HCT116 (cell line): ENCODE results near the gene NOLC1.

Source experiments
- CEBPB ChIP-seq: IDR thresholded peaks from 2 replicates; pipeline ENCODE4 v1.6.1; 2012; ENCODE audit warnings: low read depth
- EGR1 ChIP-seq: IDR thresholded peaks from 2 replicates; pipeline ENCODE4 v1.6.1; 2012; ENCODE audit warnings: low read depth
- EZH2 ChIP-seq: fragments of 200-600 bp; sonication (generic); IDR thresholded peaks from 2 replicates; pipeline ENCODE4 v1.6.1; 2017; ENCODE audit warnings: antibody characterized with exemption, mixed run types
- FOSL1 ChIP-seq: IDR thresholded peaks from 2 replicates; pipeline ENCODE4 v1.6.1; 2012; ENCODE audit warnings: low read depth
- JUND ChIP-seq: IDR thresholded peaks from 2 replicates; pipeline ENCODE4 v1.6.1; 2012
- POLR2A ChIP-seq: IDR thresholded peaks from 2 replicates; pipeline ENCODE4 v1.7.0; 2011; ENCODE audit warnings: borderline replicate concordance; ENCODE audit not compliant: insufficient read depth, insufficient read length; ENCODE audit errors: extremely low read depth
- POLR2AphosphoS5 ChIP-seq: IDR thresholded peaks from 2 replicates; pipeline ENCODE4 v1.6.1; 2011; ENCODE audit warnings: mild to moderate bottlenecking, low read depth, low read length, moderate library complexity
- SRF ChIP-seq: IDR thresholded peaks from 2 replicates; pipeline ENCODE4 v1.6.1; 2012; ENCODE audit warnings: low read depth
- TCF7L2 ChIP-seq: IDR thresholded peaks from 2 replicates; pipeline ENCODE4 v1.7.0; 2011; ENCODE audit warnings: borderline replicate concordance, inconsistent platforms; ENCODE audit not compliant: insufficient read depth, insufficient read length; ENCODE audit errors: extremely low read depth
- YY1 ChIP-seq: IDR thresholded peaks from 2 replicates; pipeline ENCODE4 v1.6.1; 2011; ENCODE audit warnings: low read length, low read depth, moderate library complexity, mild to moderate bottlenecking; ENCODE audit not compliant: insufficient replicate concordance; ENCODE audit errors: extremely low read depth
- ZNF274 ChIP-seq: fragments of 200-500 bp; sonication (Bioruptor generic); IDR thresholded peaks from 2 replicates; pipeline ENCODE4 v1.6.1; 2014; ENCODE audit warnings: mild to moderate bottlenecking, low read depth, low read length, inconsistent platforms
- TF ChIP-seq, protein P1 (sequence below), 3 experiments: fragments of 200-600 bp in 1 of 3; sonication (generic) in 1 of 3; IDR thresholded peaks in 2 of 3; conservative IDR thresholded peaks in 1 of 3; 2 replicates each; pipeline ENCODE4 v1.5.1; 2012 to 2017; ENCODE audit warnings: low read depth in 2 of 3, low read length in 2 of 3, antibody characterized with exemption in 1 of 3, borderline replicate concordance in 1 of 3, control low read depth in 1 of 3, mild to moderate bottlenecking in 1 of 3, mixed read lengths in 1 of 3, mixed run types in 1 of 3, moderate library complexity in 1 of 3; ENCODE audit not compliant: insufficient read depth in 1 of 3
- TF ChIP-seq, protein P2 (sequence below): IDR thresholded peaks from 2 replicates; pipeline ENCODE4 v1.6.1; 2012
- TF ChIP-seq, protein P3 (sequence below): IDR thresholded peaks from 2 replicates; pipeline ENCODE4 v1.6.1; 2012; ENCODE audit warnings: low read depth

DNA sequence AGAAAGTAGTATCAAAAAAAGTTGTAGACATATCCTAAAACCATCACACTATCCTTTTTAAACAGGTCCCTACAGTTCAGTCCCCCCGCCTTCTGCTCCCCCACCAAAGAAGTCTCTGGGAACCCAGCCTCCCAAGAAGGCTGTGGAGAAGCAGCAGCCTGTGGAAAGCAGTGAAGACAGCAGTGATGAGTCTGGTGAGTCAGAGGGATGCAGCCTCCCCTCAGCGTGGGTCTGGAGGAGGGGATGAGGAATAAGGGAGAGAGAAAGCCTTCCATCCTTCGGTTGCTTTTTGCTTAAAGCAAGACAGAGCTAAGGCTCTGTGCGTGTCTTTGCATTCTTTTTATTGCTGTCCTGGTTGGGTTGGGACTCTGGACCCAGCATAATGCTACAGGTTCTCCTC lies 7.6 kb downstream of the NOLC1 start:
- TF ChIP-seq, protein P1, sequence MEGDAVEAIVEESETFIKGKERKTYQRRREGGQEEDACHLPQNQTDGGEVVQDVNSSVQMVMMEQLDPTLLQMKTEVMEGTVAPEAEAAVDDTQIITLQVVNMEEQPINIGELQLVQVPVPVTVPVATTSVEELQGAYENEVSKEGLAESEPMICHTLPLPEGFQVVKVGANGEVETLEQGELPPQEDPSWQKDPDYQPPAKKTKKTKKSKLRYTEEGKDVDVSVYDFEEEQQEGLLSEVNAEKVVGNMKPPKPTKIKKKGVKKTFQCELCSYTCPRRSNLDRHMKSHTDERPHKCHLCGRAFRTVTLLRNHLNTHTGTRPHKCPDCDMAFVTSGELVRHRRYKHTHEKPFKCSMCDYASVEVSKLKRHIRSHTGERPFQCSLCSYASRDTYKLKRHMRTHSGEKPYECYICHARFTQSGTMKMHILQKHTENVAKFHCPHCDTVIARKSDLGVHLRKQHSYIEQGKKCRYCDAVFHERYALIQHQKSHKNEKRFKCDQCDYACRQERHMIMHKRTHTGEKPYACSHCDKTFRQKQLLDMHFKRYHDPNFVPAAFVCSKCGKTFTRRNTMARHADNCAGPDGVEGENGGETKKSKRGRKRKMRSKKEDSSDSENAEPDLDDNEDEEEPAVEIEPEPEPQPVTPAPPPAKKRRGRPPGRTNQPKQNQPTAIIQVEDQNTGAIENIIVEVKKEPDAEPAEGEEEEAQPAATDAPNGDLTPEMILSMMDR (IDR thresholded peaks at IDR 0.05 in 2 of 3, conservative IDR thresholded peaks at IDR 0.05 in 1 of 3; ENCODE audit: borderline replicate concordance in 1 of 3, insufficient read depth in 1 of 3, low read depth in 2 of 3, low read length in 2 of 3): no peak
- TF ChIP-seq, protein P2, sequence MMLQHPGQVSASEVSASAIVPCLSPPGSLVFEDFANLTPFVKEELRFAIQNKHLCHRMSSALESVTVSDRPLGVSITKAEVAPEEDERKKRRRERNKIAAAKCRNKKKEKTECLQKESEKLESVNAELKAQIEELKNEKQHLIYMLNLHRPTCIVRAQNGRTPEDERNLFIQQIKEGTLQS: no peak
- no peak for TF ChIP-seq EZH2
- no peak for TF ChIP-seq TCF7L2
- no peak for TF ChIP-seq YY1
- TF ChIP-seq, protein P3, sequence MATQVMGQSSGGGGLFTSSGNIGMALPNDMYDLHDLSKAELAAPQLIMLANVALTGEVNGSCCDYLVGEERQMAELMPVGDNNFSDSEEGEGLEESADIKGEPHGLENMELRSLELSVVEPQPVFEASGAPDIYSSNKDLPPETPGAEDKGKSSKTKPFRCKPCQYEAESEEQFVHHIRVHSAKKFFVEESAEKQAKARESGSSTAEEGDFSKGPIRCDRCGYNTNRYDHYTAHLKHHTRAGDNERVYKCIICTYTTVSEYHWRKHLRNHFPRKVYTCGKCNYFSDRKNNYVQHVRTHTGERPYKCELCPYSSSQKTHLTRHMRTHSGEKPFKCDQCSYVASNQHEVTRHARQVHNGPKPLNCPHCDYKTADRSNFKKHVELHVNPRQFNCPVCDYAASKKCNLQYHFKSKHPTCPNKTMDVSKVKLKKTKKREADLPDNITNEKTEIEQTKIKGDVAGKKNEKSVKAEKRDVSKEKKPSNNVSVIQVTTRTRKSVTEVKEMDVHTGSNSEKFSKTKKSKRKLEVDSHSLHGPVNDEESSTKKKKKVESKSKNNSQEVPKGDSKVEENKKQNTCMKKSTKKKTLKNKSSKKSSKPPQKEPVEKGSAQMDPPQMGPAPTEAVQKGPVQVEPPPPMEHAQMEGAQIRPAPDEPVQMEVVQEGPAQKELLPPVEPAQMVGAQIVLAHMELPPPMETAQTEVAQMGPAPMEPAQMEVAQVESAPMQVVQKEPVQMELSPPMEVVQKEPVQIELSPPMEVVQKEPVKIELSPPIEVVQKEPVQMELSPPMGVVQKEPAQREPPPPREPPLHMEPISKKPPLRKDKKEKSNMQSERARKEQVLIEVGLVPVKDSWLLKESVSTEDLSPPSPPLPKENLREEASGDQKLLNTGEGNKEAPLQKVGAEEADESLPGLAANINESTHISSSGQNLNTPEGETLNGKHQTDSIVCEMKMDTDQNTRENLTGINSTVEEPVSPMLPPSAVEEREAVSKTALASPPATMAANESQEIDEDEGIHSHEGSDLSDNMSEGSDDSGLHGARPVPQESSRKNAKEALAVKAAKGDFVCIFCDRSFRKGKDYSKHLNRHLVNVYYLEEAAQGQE: no peak
- TF ChIP-seq POLR2A: no peak
- no peak for TF ChIP-seq FOSL1
- no peak for TF ChIP-seq EGR1
- TF ChIP-seq SRF: no peak
- no peak for TF ChIP-seq JUND
- TF ChIP-seq ZNF274: no peak
- TF ChIP-seq POLR2AphosphoS5: no peak
- no peak for TF ChIP-seq CEBPB
